SK-N-MC (cell line): ENCODE measurements around the gene HYCC1.

ENCODE experiments used
- EZH2 ChIP-seq: fragments of 200-600 bp; sonication (generic); IDR thresholded peaks from one replicate; pipeline ENCODE4 v1.6.1; 2017; ENCODE audit warnings: antibody characterized with exemption
- FOXP2 ChIP-seq: optimal IDR thresholded peaks from 2 replicates; pipeline ENCODE3; 2011; ENCODE audit warnings: mild to moderate bottlenecking, moderate library complexity; ENCODE audit not compliant: insufficient read depth; ENCODE audit errors: extremely low read length, control extremely low read depth
- POLR2AphosphoS5 ChIP-seq: IDR thresholded peaks from 2 replicates; pipeline ENCODE4 v1.6.1; 2012; ENCODE audit warnings: mild to moderate bottlenecking, low read depth, low read length, borderline replicate concordance

DNA sequence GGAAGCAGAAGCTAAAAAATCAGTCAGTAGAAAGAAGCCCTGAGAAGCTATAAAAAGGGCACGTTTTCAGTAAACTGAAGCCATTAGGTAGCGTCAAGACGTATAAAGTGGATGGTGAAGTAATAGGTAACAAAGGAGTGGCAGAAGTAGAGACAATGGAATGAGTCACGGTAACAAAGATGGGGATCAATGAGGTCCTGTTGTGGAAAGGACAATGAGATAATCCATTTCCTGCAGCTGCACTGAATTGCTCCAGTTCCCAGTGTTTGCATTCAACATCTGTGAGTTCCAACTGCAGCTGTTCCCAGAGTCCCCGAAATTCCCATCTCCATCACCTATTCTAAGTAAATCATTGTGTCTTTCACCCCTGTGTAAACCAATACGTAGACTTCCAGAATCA, 4.8 kb upstream of the HYCC1 start:
- no peak for TF ChIP-seq POLR2AphosphoS5
- no peak for TF ChIP-seq EZH2
- no peak for TF ChIP-seq FOXP2
